HG03097 (cell line): ENCODE results near the gene RPL38.

Source experiments
- ATAC-seq: cut with Tn5 transposase; IDR thresholded peaks from one replicate; pipeline ENCODE4 v1.9.1; 2021; ENCODE audit not compliant: unreplicated experiment, low FRiP score

Gene RPL38

GRCh38 chr17:74203439-74204240, at the start of gene RPL38:
RPL38 (plus strand) TSS chr17:74203678; CDS start chr17:74203956, 278 bp downstream.
- peak; percentile 49 for ATAC-seq

GRCh38 chr17:74153821-74154430, 49.6 kb upstream of the RPL38 start:
- ATAC-seq: no peak

- ATAC-seq: no peak
These were observed 46.6 kb upstream of the RPL38 start for GRCh38 chr17:74156878-74157277.

GRCh38 chr17:74157366-74157765, 46.1 kb upstream of the RPL38 start:
- ATAC-seq: no peak

- ATAC-seq: no peak
These were observed 44.7 kb upstream of the RPL38 start for GRCh38 chr17:74158761-74159160.

GRCh38 chr17:74159226-74159840, 44.1 kb upstream of the RPL38 start:
- no peak for ATAC-seq

GRCh38 chr17:74160656-74161502, 42.6 kb upstream of the RPL38 start:
- no peak for ATAC-seq

GRCh38 chr17:74161503-74161875, 42.0 kb upstream of the RPL38 start:
- ATAC-seq: no peak

GRCh38 chr17:74163271-74163821, 40.1 kb upstream of the RPL38 start:
- ATAC-seq: no peak

GRCh38 chr17:74163836-74164235, 39.6 kb upstream of the RPL38 start:
- ATAC-seq: no peak

- no peak for ATAC-seq
These were observed 38.9 kb upstream of the RPL38 start for GRCh38 chr17:74164446-74165045.

- no peak for ATAC-seq
These were observed 37.6 kb upstream of the RPL38 start for GRCh38 chr17:74165797-74166365.

- no peak for ATAC-seq
These were observed 32.6 kb upstream of the RPL38 start for GRCh38 chr17:74170924-74171323.

- ATAC-seq: no peak
These were observed 30.8 kb upstream of the RPL38 start for GRCh38 chr17:74172700-74173099.

- ATAC-seq: no peak
These were observed 26.9 kb upstream of the RPL38 start for GRCh38 chr17:74176546-74177001.

- no peak for ATAC-seq
These were observed 26.4 kb upstream of the RPL38 start for GRCh38 chr17:74177018-74177450.

GRCh38 chr17:74179576-74179975, 23.9 kb upstream of the RPL38 start:
- no peak for ATAC-seq

GRCh38 chr17:74180336-74180735, 23.1 kb upstream of the RPL38 start:
- ATAC-seq: no peak

GRCh38 chr17:74181341-74181740, 22.1 kb upstream of the RPL38 start:
- no peak for ATAC-seq
